Fibroblast of the conjunctiva (primary cell): Measurements from ENCODE around the gene ALDH9A1.
"Not testable (repeated sequence)": the region's sequence is repeated elsewhere in the genome, so short reads cannot be mapped to it uniquely, and the experiment has no call there.

Source experiments
- DNase-seq: peaks from one replicate; pipeline ENCODE4 v3.0.0-alpha.2; 2010; ENCODE audit warnings: low read depth

ALDH9A1 gene

GRCh38 chr1:165686971-165687433 is 11.4 kb downstream of the ALDH9A1 start:
- DNase-seq, result no peak

GRCh38 chr1:165686121-165686970 is 12.0 kb downstream of the ALDH9A1 start:
- DNase-seq, result no peak

- no peak for DNase-seq
Observed at GRCh38 chr1:165683848-165684485, 14.4 kb downstream of the ALDH9A1 start.

GRCh38 chr1:165680773-165681172 is 17.6 kb downstream of the ALDH9A1 start:
- not testable (repeated sequence) for DNase-seq

GRCh38 chr1:165680303-165680702 is 18.1 kb downstream of the ALDH9A1 start:
- DNase-seq, result no peak

- no peak for DNase-seq
Observed at GRCh38 chr1:165679282-165680036, 18.9 kb downstream of the ALDH9A1 start.

- DNase-seq, result no peak
Observed at GRCh38 chr1:165678509-165678908, 19.9 kb downstream of the ALDH9A1 start.

- no peak for DNase-seq
Observed at GRCh38 chr1:165675794-165676193, 22.6 kb downstream of the ALDH9A1 start.

GRCh38 chr1:165674599-165674998 is 23.8 kb downstream of the ALDH9A1 start:
- DNase-seq, result no peak

- DNase-seq, result no peak
Observed at GRCh38 chr1:165671526-165671925, 26.8 kb downstream of the ALDH9A1 start.

GRCh38 chr1:165668184-165668583 is 30.2 kb downstream of the ALDH9A1 start:
- no peak for DNase-seq

- peak; percentile 36 for DNase-seq
Observed at GRCh38 chr1:165666152-165666825, 32.1 kb downstream of the ALDH9A1 start.

- DNase-seq, result no peak
Observed at GRCh38 chr1:165662186-165662585, 36.2 kb downstream of the ALDH9A1 start.

GRCh38 chr1:165661703-165662102 is 36.7 kb downstream of the ALDH9A1 start:
- DNase-seq, result no peak

GRCh38 chr1:165659581-165659895 is 38.8 kb downstream of the ALDH9A1 start:
- no peak for DNase-seq

- DNase-seq, result not testable (repeated sequence)
Observed at GRCh38 chr1:165658766-165659580, 39.4 kb downstream of the ALDH9A1 start.

GRCh38 chr1:165650981-165651625 is 47.3 kb downstream of the ALDH9A1 start:
- DNase-seq, result no peak

- DNase-seq, result no peak
Observed at GRCh38 chr1:165648919-165649572, 49.3 kb downstream of the ALDH9A1 start.

- no peak for DNase-seq
Observed at GRCh38 chr1:165647970-165648369, 50.4 kb downstream of the ALDH9A1 start.

GRCh38 chr1:165647517-165647916 is 50.8 kb downstream of the ALDH9A1 start:
- no peak for DNase-seq
